SK-N-SH (cell line): ENCODE measurements around the gene HPN.
"Not testable (repeated sequence)": the region's sequence is repeated elsewhere in the genome, so short reads cannot be mapped to it uniquely, and the experiment has no call there.

Experiments
- CHD2 ChIP-seq: fragments of 150-350 bp; IDR thresholded peaks from 2 replicates; pipeline ENCODE4 v1.6.1; 2018; ENCODE audit warnings: low read length; ENCODE audit not compliant: partially characterized antibody
- CTCF ChIP-seq: fragments of 200-600 bp; sonication (generic); IDR thresholded peaks from 2 replicates; pipeline ENCODE4 v1.6.1; 2017; ENCODE audit warnings: antibody characterized with exemption, mild to moderate bottlenecking, moderate library complexity
- EZH2phosphoT487 ChIP-seq: fragments of 200-600 bp; sonication (generic); IDR thresholded peaks from 2 replicates; pipeline ENCODE4 v1.6.1; 2017; ENCODE audit warnings: low read depth, mixed run types, mild to moderate bottlenecking, antibody characterized with exemption, moderate library complexity, borderline replicate concordance
- MXI1 ChIP-seq: IDR thresholded peaks from 2 replicates; pipeline ENCODE4 v1.6.1; 2012; ENCODE audit warnings: mild to moderate bottlenecking, low read depth, low read length, improper control_type of control experiment
- RAD21 ChIP-seq: IDR thresholded peaks from 2 replicates; pipeline ENCODE4 v1.6.1; 2012; ENCODE audit warnings: mild to moderate bottlenecking, low read length
- RFX5 ChIP-seq: IDR thresholded peaks from 2 replicates; pipeline ENCODE4 v1.6.1; 2012; ENCODE audit warnings: mild to moderate bottlenecking, improper control_type of control experiment, low read length
- TAF1 ChIP-seq: IDR thresholded peaks from 2 replicates; pipeline ENCODE4 v1.6.1; 2012; ENCODE audit warnings: low read depth, mild to moderate bottlenecking, low read length, moderate library complexity, borderline replicate concordance
- TEAD4 ChIP-seq: IDR thresholded peaks from 2 replicates; pipeline ENCODE4 v1.4.0; 2012; ENCODE audit warnings: mild to moderate bottlenecking, borderline replicate concordance; ENCODE audit not compliant: insufficient read depth

- TF ChIP-seq RAD21, TAF1, TEAD4, CHD2, RFX5, MXI1, CTCF, EZH2phosphoT487: not testable (repeated sequence)
Observed at GRCh38 chr19:35101949-35102348, 60.4 kb downstream of the HPN start.
